Measurements from ENCODE around the gene CPEB4.

CPEB4 gene

GRCh38 chr5:173950829-173951228 is 62.7 kb downstream of the CPEB4 start:
- DNase-seq, result no peak

GRCh38 chr5:173953528-173954090 is 65.5 kb downstream of the CPEB4 start:
- no peak for DNase-seq

GRCh38 chr5:173954671-173955521 is 66.7 kb downstream of the CPEB4 start:
- no peak for DNase-seq

- no peak for DNase-seq
Observed at GRCh38 chr5:173960986-173961385, 72.8 kb downstream of the CPEB4 start.

- no peak for DNase-seq
Observed at GRCh38 chr5:173961418-173961817, 73.3 kb downstream of the CPEB4 start.

GRCh38 chr5:173962436-173962972 is 74.4 kb downstream of the CPEB4 start:
- DNase-seq, result no peak

GRCh38 chr5:173963182-173963838 is 75.2 kb downstream of the CPEB4 start:
- DNase-seq, result no peak

GRCh38 chr5:173963867-173964441 is 75.8 kb downstream of the CPEB4 start:
- peak; percentile 44 for DNase-seq

GRCh38 chr5:173964506-173964905 is 76.4 kb downstream of the CPEB4 start:
- no peak for DNase-seq

GRCh38 chr5:173967241-173967640 is 79.1 kb downstream of the CPEB4 start:
- no peak for DNase-seq

GRCh38 chr5:173968154-173968797 is 80.1 kb downstream of the CPEB4 start:
- DNase-seq, result no peak

GRCh38 chr5:173969167-173970049 is 81.3 kb downstream of the CPEB4 start:
- no peak for DNase-seq

GRCh38 chr5:173970878-173971650 is 82.9 kb downstream of the CPEB4 start:
- DNase-seq, result no peak

GRCh38 chr5:173971681-173972345 is 83.7 kb downstream of the CPEB4 start:
- no peak for DNase-seq

GRCh38 chr5:173972607-173972924 is 84.4 kb downstream of the CPEB4 start:
- DNase-seq, result no peak

GRCh38 chr5:173972925-173973615 is 84.9 kb downstream of the CPEB4 start:
- DNase-seq, result peak; percentile 77

- DNase-seq, result no peak
Observed at GRCh38 chr5:173973616-173973969, 85.4 kb downstream of the CPEB4 start.

GRCh38 chr5:173974688-173975239 is 86.6 kb downstream of the CPEB4 start:
- no peak for DNase-seq

GRCh38 chr5:173981185-173981761 is 93.1 kb downstream of the CPEB4 start:
- DNase-seq, result no peak
